GM19397 (cell line): Measurements from ENCODE around the gene MEIOB.
"Not testable (repeated sequence)": the region's sequence is repeated elsewhere in the genome, so short reads cannot be mapped to it uniquely, and the experiment has no call there.

Source experiments
- ATAC-seq: cut with Tn5 transposase; IDR thresholded peaks from one replicate; pipeline ENCODE4 v1.9.1; 2021; ENCODE audit warnings: mild to moderate bottlenecking, moderate library complexity; ENCODE audit not compliant: unreplicated experiment

The MEIOB gene

GRCh38 chr16:1907226-1907860 is 35.4 kb upstream of the MEIOB start:
- ATAC-seq = no peak

GRCh38 chr16:1906846-1907165 is 34.8 kb upstream of the MEIOB start:
- ATAC-seq = no peak

GRCh38 chr16:1906055-1906845 is 34.3 kb upstream of the MEIOB start:
- no peak for ATAC-seq

GRCh38 chr16:1903845-1904840 is 32.2 kb upstream of the MEIOB start:
- no peak for ATAC-seq

GRCh38 chr16:1903220-1903574 is 31.2 kb upstream of the MEIOB start:
- ATAC-seq = no peak

GRCh38 chr16:1902547-1903219 is 30.7 kb upstream of the MEIOB start:
- ATAC-seq = no peak

GRCh38 chr16:1900452-1900774 is 28.4 kb upstream of the MEIOB start:
- no peak for ATAC-seq

GRCh38 chr16:1899641-1900451 is 27.9 kb upstream of the MEIOB start:
- ATAC-seq = no peak

- not testable (repeated sequence) for ATAC-seq
Measured at GRCh38 chr16:1897692-1898091, 25.7 kb upstream of the MEIOB start.

GRCh38 chr16:1895949-1896675 is 24.1 kb upstream of the MEIOB start:
- ATAC-seq = no peak

- no peak for ATAC-seq
Measured at GRCh38 chr16:1895068-1895467, 23.1 kb upstream of the MEIOB start.

GRCh38 chr16:1890708-1891050 is 18.7 kb upstream of the MEIOB start:
- no peak for ATAC-seq

- ATAC-seq = no peak
Measured at GRCh38 chr16:1890024-1890707, 18.2 kb upstream of the MEIOB start.

- ATAC-seq = no peak
Measured at GRCh38 chr16:1887711-1888354, 15.9 kb upstream of the MEIOB start.

GRCh38 chr16:1884889-1885288 is 12.9 kb upstream of the MEIOB start:
- no peak for ATAC-seq

GRCh38 chr16:1884155-1884760 is 12.3 kb upstream of the MEIOB start:
- ATAC-seq = no peak

- ATAC-seq = not testable (repeated sequence)
Measured at GRCh38 chr16:1881172-1881571, 9.2 kb upstream of the MEIOB start.

GRCh38 chr16:1879477-1879876 is 7.5 kb upstream of the MEIOB start:
- no peak for ATAC-seq
